Measurements from ENCODE around the gene CYB561D2. TPM values are rescaled to one million over a fixed set of nuclear protein-coding genes. Genes with fewer than 3 reads are reported as not detected.
A peak's percentile ranks its signal among the peaks of the same experiment; 100 is the strongest.

Gene CYB561D2
- total and polyA plus RNA-seq, 8 donors = 8.6 to 30.4 (median 14.0) TPM

GRCh38 chr3:50331364-50331907 lies 19.2 kb upstream of the CYB561D2 start:
- TF ChIP-seq CTCF (IDR thresholded peaks at IDR 0.05) = no peak
- no peak for ATAC-seq
- peaks cover 8 to 27% (median 22%) of the 10 kb centered on the region in 3 donors for H3K36me3 ChIP-seq
- intact Hi-C loops (cut with DNase I) = no loop called here
- no peak overlapping the region for H3K27ac ChIP-seq
- DNase-seq = peak in 2 of 6 donors; percentile 27 to 68
- no peaks in the 10 kb centered on the region for H3K27me3 ChIP-seq
- H3K9me3 ChIP-seq = no peaks in the 10 kb centered on the region
- H3K4me1 ChIP-seq = peaks cover 18 to 47% (median 24%) of the 10 kb centered on the region in 3 donors
- no peak overlapping the region for H3K4me3 ChIP-seq
- FAIRE-seq = no peak
- WGBS, 2 donors = 93 to 95% methylated on average over 19 of the region's 19 CpGs

GRCh38 chr3:50333744-50334328 lies 16.8 kb upstream of the CYB561D2 start:
- 62 to 68% methylated on average over 12 of the region's 12 CpGs for WGBS, 2 donors
- Histone ChIP-seq H3K9me3 (no peaks in the 10 kb centered on the region), H3K4me1 (peaks cover 10 to 44% (median 28%) of the 10 kb centered on the region in 3 donors), H3K4me3 (no peak overlapping the region), H3K27ac (peak overlapping the region in 3 of 4 donors; percentile 1 to 52 (median 3)), H3K27me3 (no peaks in the 10 kb centered on the region), H3K36me3 (peaks cover 8 to 27% (median 22%) of the 10 kb centered on the region in 3 donors)
- no peak for FAIRE-seq
- intact Hi-C loops (cut with DNase I) = no loop called here
- ATAC-seq = no peak
- TF ChIP-seq CTCF (IDR thresholded peaks at IDR 0.05) = no peak
- peak in 1 of 6 donors; percentile 25 for DNase-seq

- intact Hi-C loops (cut with DNase I) = no loop called here
- Histone ChIP-seq H3K27ac (peak overlapping the region in 2 of 4 donors; percentile 1 to 95), H3K4me3 (peak overlapping the region in 1 of 4 donors; percentile 72), H3K36me3 (peaks cover 8 to 27% (median 20%) of the 10 kb centered on the region in 3 donors), H3K4me1 (peaks cover 10 to 42% (median 28%) of the 10 kb centered on the region in 3 donors), H3K9me3 (no peaks in the 10 kb centered on the region), H3K27me3 (no peaks in the 10 kb centered on the region)
- TF ChIP-seq CTCF (IDR thresholded peaks at IDR 0.05) = no peak
- ATAC-seq (no peak), FAIRE-seq (no peak), DNase-seq (no peak)
- WGBS, 2 donors = 61 to 63% methylated on average over 5 of the region's 5 CpGs
Observed at GRCh38 chr3:50334339-50335075, 16.2 kb upstream of the CYB561D2 start.

GRCh38 chr3:50336452-50337174 lies 14.0 kb upstream of the CYB561D2 start:
- Histone ChIP-seq H3K36me3 (peaks cover 0 to 9% (median 1%) of the 10 kb centered on the region in 3 donors), H3K27ac (peak overlapping the region; percentile 90 to 97 (median 96)), H3K9me3 (no peaks in the 10 kb centered on the region), H3K27me3 (no peaks in the 10 kb centered on the region), H3K4me3 (peak overlapping the region; percentile 39 to 98 (median 84)), H3K4me1 (peaks cover 10 to 42% (median 28%) of the 10 kb centered on the region in 3 donors)
- FAIRE-seq (no peak), ATAC-seq (peak; percentile 2 to 43 (median 6)), DNase-seq (peak in 1 of 6 donors; percentile 85)
- intact Hi-C loops (cut with DNase I) = no loop called here
- no peak for TF ChIP-seq CTCF (IDR thresholded peaks at IDR 0.05)
- WGBS, 2 donors = 1% methylated on average over 31 of the region's 31 CpGs
